Measurements from ENCODE around the gene FDCSP.
"Not testable (repeated sequence)": the region's sequence is repeated elsewhere in the genome, so short reads cannot be mapped to it uniquely, and the experiment has no call there.

FDCSP gene

GRCh38 chr4:70239884-70240591 is 14.1 kb downstream of the FDCSP start:
- no peak for DNase-seq

DNA sequence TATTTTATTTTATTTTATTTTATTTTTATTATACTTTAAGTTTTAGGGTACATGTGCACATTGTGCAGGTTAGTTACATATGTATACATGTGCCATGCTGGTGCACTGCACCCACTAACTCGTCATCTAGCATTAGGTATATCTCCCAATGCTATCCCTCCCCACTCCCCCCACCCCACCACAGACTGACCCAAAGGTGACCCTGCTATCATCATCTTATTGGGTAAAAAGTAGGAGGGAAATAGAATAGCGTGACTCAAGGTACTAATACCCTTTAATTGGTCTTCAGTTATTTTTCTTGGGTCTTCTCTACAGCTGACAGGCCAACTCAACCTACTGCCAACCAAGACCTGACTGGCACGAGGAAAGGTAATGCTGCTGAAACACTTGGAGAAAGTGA is 16.4 kb downstream of the FDCSP start, which contains the start of gene CSN3:
CSN3 (plus strand) TSS at position 301 of the 400 bp plus-strand sequence. CDS start 2,223 bp downstream, outside the sequence.
- DNase-seq = not testable (repeated sequence)

GRCh38 chr4:70243091-70243490 is 17.2 kb downstream of the FDCSP start:
- DNase-seq = no peak

GRCh38 chr4:70251250-70251944 is 25.5 kb downstream of the FDCSP start:
- no peak for DNase-seq

DNA sequence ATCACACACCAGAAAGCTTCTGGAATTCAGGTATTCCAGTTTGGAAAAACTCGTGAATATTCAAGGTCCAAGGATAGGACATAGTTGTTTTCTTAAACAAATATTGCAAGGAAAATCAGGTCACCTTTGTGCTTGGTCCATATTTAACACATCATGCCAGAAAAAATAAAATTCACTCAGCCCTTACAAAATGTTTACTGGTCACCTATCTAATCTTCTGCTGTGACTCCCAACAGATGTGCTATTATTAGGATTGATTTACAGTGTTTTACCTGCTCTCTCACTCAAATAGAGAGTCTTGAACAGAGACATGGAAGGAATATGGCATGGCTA is 26.0 kb downstream of the FDCSP start:
- no peak for DNase-seq

DNA sequence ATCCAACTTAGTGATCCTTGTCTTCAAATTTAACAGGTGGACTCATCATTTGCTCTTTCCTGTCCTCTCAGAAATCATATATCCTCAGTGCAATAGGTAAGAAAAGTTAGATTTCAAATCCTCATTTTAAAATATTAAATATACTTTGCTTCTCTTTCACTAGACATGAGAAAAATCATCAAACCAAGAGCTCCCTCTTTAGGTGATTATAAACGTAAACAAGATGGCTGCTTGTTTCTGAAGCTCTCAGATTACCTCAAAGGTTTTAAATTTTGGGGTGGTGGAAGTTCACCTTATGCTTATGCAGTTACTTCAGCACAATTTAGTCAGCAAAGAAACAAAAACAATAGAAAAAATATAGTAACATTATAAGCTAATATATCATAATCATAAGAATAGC is 43.8 kb downstream of the FDCSP start:
- DNase-seq = no peak

DNA sequence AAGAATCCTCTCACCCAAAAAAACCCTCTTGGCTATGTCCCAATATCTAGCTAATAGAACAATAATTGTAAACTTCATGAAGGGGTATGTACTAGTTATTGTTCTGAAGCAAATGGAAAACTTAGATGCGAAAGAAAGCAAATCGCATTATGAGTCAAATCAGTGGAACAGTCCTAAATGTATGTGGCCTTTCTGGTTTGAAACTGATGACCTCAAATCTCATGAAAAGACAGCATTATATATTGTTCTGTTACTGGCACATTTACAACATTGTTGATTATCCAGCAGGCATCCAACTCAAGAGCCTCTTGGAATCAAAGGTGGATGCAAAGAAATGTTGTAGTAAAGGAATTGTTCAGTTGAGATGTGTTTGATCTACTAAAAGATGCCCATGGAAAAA is 51.2 kb downstream of the FDCSP start:
- DNase-seq = no peak

GRCh38 chr4:70280567-70280966 is 54.6 kb downstream of the FDCSP start:
- no peak for DNase-seq
